DLD1 (cell line): Measurements from ENCODE around the gene ANO6.
"Not testable (repeated sequence)": the region's sequence is repeated elsewhere in the genome, so short reads cannot be mapped to it uniquely, and the experiment has no call there.

Experiments used
- in situ Hi-C: cut with HindIII; loops from 2 replicates; pipeline ENCODE4 v1.10.0; 2017; ENCODE audit warnings: low sequenced_read_pairs

Gene ANO6

GRCh38 chr12:45304514-45305178, 88.8 kb downstream of the ANO6 start:
- in situ Hi-C loops: no loop called here

GRCh38 chr12:45305907-45306306, 90.0 kb downstream of the ANO6 start:
- in situ Hi-C loops: no loop called here

DNA sequence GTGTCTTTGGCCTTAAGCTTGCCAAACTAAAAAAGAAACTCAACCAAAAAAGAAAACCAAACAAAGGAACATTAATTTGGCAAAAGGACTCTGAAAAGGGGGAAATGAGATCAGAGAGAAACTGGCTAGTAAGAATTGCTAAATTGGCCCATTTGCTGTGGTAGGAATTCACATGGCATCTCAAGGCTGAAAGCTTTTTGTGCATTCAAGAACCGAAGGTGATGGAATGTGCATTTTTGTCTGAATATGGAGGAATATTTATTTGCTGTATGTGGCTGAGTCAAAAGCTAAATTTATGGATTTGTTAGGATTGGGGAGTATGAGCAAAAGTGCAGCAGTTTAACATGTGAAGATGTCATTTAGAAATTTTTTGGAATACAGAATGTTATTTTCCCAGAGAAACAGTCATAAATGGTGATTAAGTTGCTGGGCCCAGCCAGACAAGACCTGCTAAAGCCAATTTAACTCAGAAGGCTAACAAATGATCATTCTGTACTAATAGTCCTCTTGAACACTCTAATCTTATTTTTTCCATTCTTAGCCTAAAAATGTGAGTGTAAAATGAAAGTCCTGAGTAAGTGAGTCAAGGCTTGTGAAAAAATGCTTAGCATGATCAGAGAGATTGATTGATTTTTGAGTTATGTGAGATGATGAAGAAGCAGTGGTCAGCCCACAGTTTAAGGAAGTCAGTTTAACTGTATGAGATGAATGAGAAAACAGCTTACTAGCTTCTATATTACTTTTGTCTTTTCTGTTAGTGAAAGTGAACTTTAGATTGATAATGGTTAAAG, 94.1 kb downstream of the ANO6 start:
- in situ Hi-C loops: no loop called here

GRCh38 chr12:45310627-45310968, 94.7 kb downstream of the ANO6 start:
- in situ Hi-C loops: no loop called here

DNA sequence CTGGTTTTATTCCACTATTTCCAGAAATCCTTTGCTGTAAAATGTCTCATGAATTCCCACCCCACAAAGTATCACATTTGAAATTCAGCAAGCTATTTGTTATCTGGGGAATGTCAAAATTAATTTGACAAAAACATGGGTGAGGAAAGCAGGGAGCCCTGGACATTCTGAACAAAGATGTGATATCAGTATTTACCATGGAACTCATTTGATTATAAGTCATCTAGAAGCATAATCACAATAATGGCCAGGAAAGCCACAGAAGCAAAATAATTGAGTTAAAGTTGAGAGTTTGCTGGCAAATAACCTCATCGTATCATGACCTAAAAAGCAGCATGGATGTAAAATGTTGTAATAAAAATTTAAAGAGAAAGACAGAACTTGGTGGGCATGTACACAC, 96.1 kb downstream of the ANO6 start:
- in situ Hi-C loops: no loop called here

DNA sequence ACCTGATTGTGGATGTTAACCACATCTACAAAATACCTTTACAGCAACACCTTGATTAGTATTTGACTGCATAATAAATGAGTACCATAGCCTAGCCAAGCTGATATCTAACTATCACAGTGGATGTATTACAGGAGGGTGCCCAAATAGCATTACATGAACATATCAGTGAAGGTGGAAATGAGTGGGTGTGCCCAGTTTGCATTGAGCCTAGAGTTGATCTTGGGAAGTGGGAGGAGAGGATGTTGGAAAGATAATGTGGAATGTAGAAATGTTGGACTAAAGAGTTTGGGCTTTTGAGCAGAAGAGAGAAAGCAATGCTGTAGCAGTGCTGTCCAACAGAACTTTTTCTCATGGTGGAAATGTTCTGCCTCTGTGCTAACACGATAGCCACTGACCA, 98.9 kb downstream of the ANO6 start:
- in situ Hi-C loops: no loop called here

- in situ Hi-C loops: no loop called here
Measured at GRCh38 chr12:45315462-45315861, 99.6 kb downstream of the ANO6 start.

DNA sequence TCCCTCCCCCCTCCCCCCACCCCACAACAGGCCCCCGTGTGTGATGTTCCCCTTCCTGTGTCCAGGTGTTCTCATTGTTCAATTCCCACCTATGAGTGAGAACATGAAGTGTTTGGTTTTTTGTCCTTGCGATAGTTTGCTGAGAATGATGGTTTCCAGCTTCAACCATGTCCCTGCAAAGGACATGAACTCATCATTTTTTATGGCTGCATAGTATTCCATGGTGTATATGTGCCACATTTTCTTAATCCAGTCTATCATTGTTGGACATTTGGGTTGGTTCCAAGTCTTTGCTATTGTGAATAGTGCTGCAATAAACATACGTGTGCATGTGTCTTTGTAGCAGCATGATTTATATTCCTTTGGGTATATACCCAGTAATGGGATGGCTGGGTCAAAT, 101.4 kb downstream of the ANO6 start:
- in situ Hi-C loops: not testable (repeated sequence)

DNA sequence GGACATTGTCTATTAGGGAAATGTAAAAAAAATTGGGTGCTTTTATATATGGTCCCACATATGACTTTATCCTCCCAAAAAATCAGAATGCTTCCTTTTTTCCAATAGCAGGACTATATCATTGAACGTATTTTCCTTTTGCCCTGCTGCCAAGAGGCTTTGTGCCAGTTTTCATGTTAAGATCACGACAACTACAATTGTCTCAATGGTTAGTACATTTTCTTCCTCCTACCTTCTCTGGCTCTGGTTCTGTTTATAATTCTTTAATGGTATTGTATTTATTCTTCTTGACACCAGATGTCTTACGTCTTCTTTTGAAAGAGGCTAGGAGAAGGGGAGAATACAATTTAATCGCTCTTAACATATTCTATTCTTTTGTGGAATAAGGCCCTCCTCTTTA, 106.9 kb downstream of the ANO6 start:
- in situ Hi-C loops: no loop called here

GRCh38 chr12:45324391-45324790, 108.5 kb downstream of the ANO6 start:
- in situ Hi-C loops: no loop called here

DNA sequence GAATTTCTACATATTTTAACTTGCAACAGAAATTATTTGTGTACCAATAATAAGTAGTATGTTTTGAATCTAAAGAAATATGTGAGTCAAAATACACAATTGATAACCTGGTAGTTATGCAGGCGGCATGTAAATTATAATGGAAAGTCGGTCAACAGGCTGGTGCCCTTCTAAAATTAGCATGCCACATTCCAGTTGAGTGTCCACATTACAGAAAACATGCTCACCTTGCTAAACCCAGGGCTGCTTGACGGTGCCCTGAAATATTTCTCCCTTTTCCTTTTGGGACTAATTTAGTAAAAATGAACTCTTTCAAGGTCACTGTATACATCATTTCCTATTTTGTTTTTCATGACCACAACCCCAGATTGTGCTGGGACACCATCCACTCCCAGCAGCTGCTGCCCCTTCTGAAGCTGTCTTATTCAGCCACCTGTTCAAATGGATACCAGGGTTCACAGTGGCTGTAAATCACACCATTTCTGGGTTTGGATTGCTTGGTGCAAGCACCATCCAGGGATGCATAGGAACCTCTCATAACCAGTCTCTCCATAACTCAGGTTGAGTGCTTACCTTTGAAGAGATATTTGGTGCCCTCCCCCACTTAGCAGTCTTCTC, 110.6 kb downstream of the ANO6 start:
- in situ Hi-C loops: loop anchor here (25.0 kb wide), 1 partner anchor 111 kb away; no protein-coding TSS in a partner anchor

DNA sequence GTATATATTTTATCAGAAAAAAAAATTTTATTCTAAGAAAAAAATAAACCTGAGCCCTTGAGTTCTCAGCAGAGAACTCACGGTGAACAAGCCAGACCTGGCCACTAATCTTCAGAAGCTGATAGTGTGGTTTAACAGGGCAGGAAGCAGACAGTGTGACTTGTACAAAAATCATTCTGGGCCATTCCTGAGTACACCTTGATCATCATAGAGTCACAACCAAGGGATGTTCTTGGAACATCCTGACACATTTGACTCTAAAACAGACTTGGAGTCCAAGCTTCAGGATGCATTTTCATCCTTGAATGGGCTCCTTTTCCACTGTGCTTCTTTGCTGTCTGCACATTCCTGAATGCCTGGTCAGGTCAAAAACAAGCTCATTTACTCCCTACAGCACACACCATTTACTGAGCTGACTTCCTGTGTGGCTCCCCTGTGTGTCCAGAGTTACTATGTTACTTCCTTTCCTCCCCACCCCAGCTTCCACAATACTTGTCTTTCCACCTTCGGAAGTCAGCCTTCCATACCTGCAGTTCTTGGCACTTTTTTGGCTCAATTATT, 112.0 kb downstream of the ANO6 start:
- in situ Hi-C loops: loop anchor here (25.0 kb wide), 1 partner anchor 109 kb away; no protein-coding TSS in a partner anchor

GRCh38 chr12:45329238-45329637, 113.3 kb downstream of the ANO6 start:
- in situ Hi-C loops: loop anchor here (25.0 kb wide), 1 partner anchor 108 kb away; no protein-coding TSS in a partner anchor

DNA sequence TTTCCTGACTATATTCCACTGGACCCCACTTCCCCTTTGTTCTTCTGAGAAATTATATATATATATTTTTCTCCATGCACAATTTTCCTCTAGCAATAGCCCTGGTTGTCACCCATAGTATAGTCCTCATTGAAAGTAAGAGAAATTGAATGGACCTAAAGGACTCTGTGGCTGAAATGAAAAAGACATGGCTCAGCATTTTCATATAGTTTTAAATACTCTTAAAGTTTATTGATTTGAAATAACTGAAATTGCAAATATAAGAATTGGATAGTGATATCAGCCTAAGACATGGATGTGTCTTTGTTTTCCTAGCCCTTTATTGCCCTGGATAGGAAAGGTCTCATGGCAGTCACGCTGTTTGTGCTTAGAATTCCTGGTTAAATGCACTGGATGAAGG, 113.8 kb downstream of the ANO6 start:
- in situ Hi-C loops: loop anchor here (25.0 kb wide), 1 partner anchor 108 kb away; no protein-coding TSS in a partner anchor

DNA sequence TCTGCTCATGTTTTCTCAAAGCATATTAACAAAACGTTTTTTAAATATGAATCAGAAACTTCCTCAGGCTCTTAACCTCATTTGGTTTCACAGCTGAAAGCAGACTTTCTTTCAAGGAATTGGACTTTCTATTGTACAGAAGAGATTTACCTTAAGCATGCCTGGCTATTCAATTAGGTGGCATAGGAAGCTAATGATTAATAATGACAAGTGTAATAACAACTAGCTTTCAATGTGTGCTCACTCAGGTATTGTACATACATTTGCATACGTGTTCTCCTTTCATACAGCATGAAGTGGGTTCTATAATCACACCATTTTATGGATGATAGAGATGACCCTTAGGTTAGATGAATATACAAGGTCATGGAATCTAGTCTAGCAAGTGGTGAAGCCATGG, 115.7 kb downstream of the ANO6 start:
- in situ Hi-C loops: loop anchor here (25.0 kb wide), 1 partner anchor 106 kb away; no protein-coding TSS in a partner anchor

DNA sequence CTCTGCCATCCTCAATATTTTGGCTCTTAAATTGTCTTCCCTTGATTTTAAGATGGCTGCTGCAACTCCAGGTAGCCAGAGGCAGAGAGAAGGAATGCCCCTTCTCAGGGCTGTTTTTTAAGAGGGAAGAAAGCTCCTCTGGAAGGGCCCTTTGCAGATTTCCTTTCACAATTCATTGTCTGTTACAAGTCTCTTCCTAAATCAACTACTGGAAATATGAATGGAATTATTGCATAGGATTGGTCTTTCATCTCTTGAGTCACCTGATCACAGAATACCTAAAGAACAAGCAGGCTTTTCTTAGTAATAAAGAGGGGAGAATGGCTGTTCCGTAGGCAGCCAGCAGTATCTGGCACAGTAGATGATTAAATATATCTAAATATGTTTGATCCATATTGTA, 118.5 kb downstream of the ANO6 start:
- in situ Hi-C loops: loop anchor here (25.0 kb wide), 1 partner anchor 103 kb away; no protein-coding TSS in a partner anchor

DNA sequence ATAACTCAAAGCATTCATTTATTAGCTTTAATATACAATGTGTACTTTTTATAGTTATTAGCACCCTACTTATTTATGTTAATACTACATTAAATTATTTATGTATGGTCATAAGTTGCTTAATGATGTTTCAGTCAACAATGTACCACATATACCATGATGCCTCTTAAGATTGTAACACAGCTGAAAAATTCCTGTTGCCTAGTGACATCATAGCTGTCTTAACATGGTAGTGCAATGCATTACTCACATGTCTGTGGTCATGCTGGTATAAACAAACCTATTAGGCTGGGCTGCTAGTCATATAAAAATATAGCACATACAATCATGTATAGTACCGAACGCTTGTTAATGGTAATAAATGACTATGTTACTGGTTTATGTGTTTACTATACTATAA, 120.4 kb downstream of the ANO6 start:
- in situ Hi-C loops: loop anchor here (25.0 kb wide), 1 partner anchor 101 kb away; no protein-coding TSS in a partner anchor

GRCh38 chr12:45336762-45337596, 121.1 kb downstream of the ANO6 start:
- in situ Hi-C loops: loop anchor here (25.0 kb wide), 1 partner anchor 100 kb away; no protein-coding TSS in a partner anchor

GRCh38 chr12:45337835-45338234, 121.9 kb downstream of the ANO6 start:
- in situ Hi-C loops: loop anchor here (25.0 kb wide), 1 partner anchor 99 kb away; no protein-coding TSS in a partner anchor

- in situ Hi-C loops: loop anchor here (25.0 kb wide), 1 partner anchor 99 kb away; no protein-coding TSS in a partner anchor
Measured at GRCh38 chr12:45338272-45338671, 122.4 kb downstream of the ANO6 start.
